Measurements from ENCODE around the gene TP53TG5.

Gene TP53TG5

GRCh38 chr20:45394221-45395113 is 16.3 kb upstream of the TP53TG5 start:
- no peak for FAIRE-seq
- DNase-seq (ENCODE audit: insufficient read length, low spot score) = no peak
- TF ChIP-seq TAF1 (IDR thresholded peaks at IDR 0.05; ENCODE audit: low read depth, low read length) (no peak), POU2F2 (IDR thresholded peaks at IDR 0.05; ENCODE audit: low read depth, low read length) (no peak), SPI1 (IDR thresholded peaks at IDR 0.05; ENCODE audit: low read depth, low read length) (no peak), POLR2A (IDR thresholded peaks at IDR 0.05; ENCODE audit: low read depth, low read length) (no peak), POLR2AphosphoS5 (IDR thresholded peaks at IDR 0.05; ENCODE audit: low read depth, low read length) (no peak), PAX5 (IDR thresholded peaks at IDR 0.05; ENCODE audit: insufficient read depth, low read length, severe bottlenecking) (no peak)

- FAIRE-seq (no peak), DNase-seq (ENCODE audit: insufficient read length, low spot score) (no peak)
- TF ChIP-seq POU2F2 (IDR thresholded peaks at IDR 0.05; ENCODE audit: low read depth, low read length) (no peak), POLR2AphosphoS5 (IDR thresholded peaks at IDR 0.05; ENCODE audit: low read depth, low read length) (no peak), PAX5 (IDR thresholded peaks at IDR 0.05; ENCODE audit: insufficient read depth, low read length, severe bottlenecking) (no peak), POLR2A (IDR thresholded peaks at IDR 0.05; ENCODE audit: low read depth, low read length) (no peak), TAF1 (IDR thresholded peaks at IDR 0.05; ENCODE audit: low read depth, low read length) (no peak), SPI1 (IDR thresholded peaks at IDR 0.05; ENCODE audit: low read depth, low read length) (no peak)
Observed at GRCh38 chr20:45392733-45393132, 14.6 kb upstream of the TP53TG5 start.

- FAIRE-seq (no peak), DNase-seq (ENCODE audit: insufficient read length, low spot score) (no peak)
- TF ChIP-seq POLR2A (IDR thresholded peaks at IDR 0.05; ENCODE audit: low read depth, low read length) = no peak
- TF ChIP-seq POU2F2 (IDR thresholded peaks at IDR 0.05; ENCODE audit: low read depth, low read length) = no peak
- TF ChIP-seq PAX5 (IDR thresholded peaks at IDR 0.05; ENCODE audit: insufficient read depth, low read length, severe bottlenecking) = no peak
- no peak for TF ChIP-seq TAF1 (IDR thresholded peaks at IDR 0.05; ENCODE audit: low read depth, low read length)
- TF ChIP-seq POLR2AphosphoS5 (IDR thresholded peaks at IDR 0.05; ENCODE audit: low read depth, low read length) = no peak
- no peak for TF ChIP-seq SPI1 (IDR thresholded peaks at IDR 0.05; ENCODE audit: low read depth, low read length)
Observed at GRCh38 chr20:45391559-45391958, 13.4 kb upstream of the TP53TG5 start.

GRCh38 chr20:45390931-45391330 is 12.8 kb upstream of the TP53TG5 start:
- DNase-seq (ENCODE audit: insufficient read length, low spot score) (no peak), FAIRE-seq (no peak)
- no peak for TF ChIP-seq SPI1 (IDR thresholded peaks at IDR 0.05; ENCODE audit: low read depth, low read length)
- no peak for TF ChIP-seq POLR2AphosphoS5 (IDR thresholded peaks at IDR 0.05; ENCODE audit: low read depth, low read length)
- no peak for TF ChIP-seq PAX5 (IDR thresholded peaks at IDR 0.05; ENCODE audit: insufficient read depth, low read length, severe bottlenecking)
- TF ChIP-seq TAF1 (IDR thresholded peaks at IDR 0.05; ENCODE audit: low read depth, low read length) = no peak
- TF ChIP-seq POU2F2 (IDR thresholded peaks at IDR 0.05; ENCODE audit: low read depth, low read length) = no peak
- TF ChIP-seq POLR2A (IDR thresholded peaks at IDR 0.05; ENCODE audit: low read depth, low read length) = no peak

- DNase-seq (ENCODE audit: insufficient read length, low spot score) (no peak), FAIRE-seq (no peak)
- no peak for TF ChIP-seq POLR2A (IDR thresholded peaks at IDR 0.05; ENCODE audit: low read depth, low read length)
- no peak for TF ChIP-seq POLR2AphosphoS5 (IDR thresholded peaks at IDR 0.05; ENCODE audit: low read depth, low read length)
- TF ChIP-seq TAF1 (IDR thresholded peaks at IDR 0.05; ENCODE audit: low read depth, low read length) = no peak
Observed at GRCh38 chr20:45387274-45387673, 9.1 kb upstream of the TP53TG5 start.

GRCh38 chr20:45377269-45377668 is 856 bp downstream of the TP53TG5 start:
- TF ChIP-seq SPI1 (IDR thresholded peaks at IDR 0.05; ENCODE audit: low read depth, low read length) = no peak
- FAIRE-seq = no peak
- DNase-seq (ENCODE audit: insufficient read length, low spot score) = no peak

GRCh38 chr20:45374966-45375365 is 3.2 kb downstream of the TP53TG5 start:
- DNase-seq (ENCODE audit: insufficient read length, low spot score) (no peak), FAIRE-seq (no peak)
- TF ChIP-seq TAF1 (IDR thresholded peaks at IDR 0.05; ENCODE audit: low read depth, low read length) = no peak
- TF ChIP-seq POLR2A (IDR thresholded peaks at IDR 0.05; ENCODE audit: low read depth, low read length) = no peak
- TF ChIP-seq POU2F2 (IDR thresholded peaks at IDR 0.05; ENCODE audit: low read depth, low read length) = no peak
- TF ChIP-seq POLR2AphosphoS5 (IDR thresholded peaks at IDR 0.05; ENCODE audit: low read depth, low read length) = no peak

- no peak for FAIRE-seq
- TF ChIP-seq POLR2AphosphoS5 (IDR thresholded peaks at IDR 0.05; ENCODE audit: low read depth, low read length) (no peak), POU2F2 (IDR thresholded peaks at IDR 0.05; ENCODE audit: low read depth, low read length) (no peak), TAF1 (IDR thresholded peaks at IDR 0.05; ENCODE audit: low read depth, low read length) (no peak), POLR2A (IDR thresholded peaks at IDR 0.05; ENCODE audit: low read depth, low read length) (no peak), SPI1 (IDR thresholded peaks at IDR 0.05; ENCODE audit: low read depth, low read length) (no peak), PAX5 (IDR thresholded peaks at IDR 0.05; ENCODE audit: insufficient read depth, low read length, severe bottlenecking) (no peak)
- DNase-seq (ENCODE audit: insufficient read length, low spot score) = no peak
Observed at GRCh38 chr20:45374101-45374467, 4.0 kb downstream of the TP53TG5 start.

GRCh38 chr20:45373353-45374100 is 4.6 kb downstream of the TP53TG5 start:
- DNase-seq (ENCODE audit: insufficient read length, low spot score) (peak; percentile 70), FAIRE-seq (peak; percentile 85)
- TF ChIP-seq POLR2AphosphoS5 (IDR thresholded peaks at IDR 0.05; ENCODE audit: low read depth, low read length) (no peak), TAF1 (IDR thresholded peaks at IDR 0.05; ENCODE audit: low read depth, low read length) (no peak), POU2F2 (IDR thresholded peaks at IDR 0.05; ENCODE audit: low read depth, low read length) (no peak), POLR2A (IDR thresholded peaks at IDR 0.05; ENCODE audit: low read depth, low read length) (no peak), PAX5 (IDR thresholded peaks at IDR 0.05; ENCODE audit: insufficient read depth, low read length, severe bottlenecking) (no peak), SPI1 (IDR thresholded peaks at IDR 0.05; ENCODE audit: low read depth, low read length) (no peak)

Data from GM12891 (cell line).